H1 (cell line): Measurements from ENCODE around the gene FHAD1. TPM values are rescaled to one million over a fixed set of nuclear protein-coding genes. Genes with fewer than 3 reads are reported as not detected.

ENCODE experiments used
- CBX8 ChIP-seq: fragments of 300-800, 300-1000 bp; sonication (generic); IDR thresholded peaks from 2 replicates; pipeline ENCODE4 v1.7.1; 2016; ENCODE audit warnings: low read depth, low read length, borderline replicate concordance
- CHD1 ChIP-seq: IDR thresholded peaks from 2 replicates; pipeline ENCODE4 v1.6.1; 2012; ENCODE audit warnings: low read depth, low read length, improper control_type of control experiment
- CHD7 ChIP-seq: fragments of 300-600 bp; sonication (generic); IDR thresholded peaks from 2 replicates; pipeline ENCODE4 v1.7.1; 2012; ENCODE audit warnings: low read length, moderate library complexity, mild to moderate bottlenecking, inconsistent platforms; ENCODE audit not compliant: insufficient replicate concordance
- PHF8 ChIP-seq: fragments of 200-600 bp; sonication (generic); conservative IDR thresholded peaks from 2 replicates; pipeline ENCODE4 v1.7.1; 2012; ENCODE audit warnings: low read depth, mild to moderate bottlenecking, inconsistent platforms, low read length, moderate library complexity
- POU5F1 ChIP-seq: IDR thresholded peaks from 2 replicates; pipeline ENCODE4 v1.6.1; 2011; ENCODE audit warnings: low read depth, mild to moderate bottlenecking, low read length, moderate library complexity
- RNF2 ChIP-seq: fragments of 200-900, 300-1000 bp; sonication (generic); IDR thresholded peaks from 2 replicates; pipeline ENCODE4 v1.7.1; 2016; ENCODE audit warnings: borderline replicate concordance, low read depth, mild to moderate bottlenecking, antibody characterized with exemption, low read length; ENCODE audit not compliant: poor library complexity, severe bottlenecking; ENCODE audit errors: missing control alignments
- SIN3A ChIP-seq, 2 experiments: IDR thresholded peaks in 1 of 2; conservative IDR thresholded peaks in 1 of 2; 2 replicates each; pipeline ENCODE4 v1.6.1; 2011 to 2012; ENCODE audit warnings: low read length in 2 of 2, improper control_type of control experiment in 1 of 2, low read depth in 1 of 2, mild to moderate bottlenecking in 1 of 2
- TAF1 ChIP-seq: IDR thresholded peaks from 2 replicates; pipeline ENCODE4 v1.6.1; 2011; ENCODE audit warnings: mild to moderate bottlenecking, low read depth, low read length
- TAF7 ChIP-seq: optimal IDR thresholded peaks from 2 replicates; pipeline ENCODE3; 2011; ENCODE audit warnings: low read depth, mild to moderate bottlenecking, inconsistent platforms, low read length, moderate library complexity, borderline replicate concordance
- TCF12 ChIP-seq: IDR thresholded peaks from 2 replicates; pipeline ENCODE4 v1.6.1; 2011; ENCODE audit warnings: low read depth, mild to moderate bottlenecking, low read length
- polyA plus RNA-seq, 7 experiments: library from polyadenylated mRNA; depleted of rRNA in 3 of 7; stranded (reverse) in 5 of 7; unstranded in 2 of 7; fragments of >200 nt in 5 of 7; fragments of 200-250 nt in 2 of 7; gene quantifications; 1 replicate in 5 of 7; 2 replicates in 1 of 7; 4 replicates in 1 of 7; pipeline versions ENCODE4 v1.2.1 to v1.2.3, GENCODE V29; 2011 to 2013; ENCODE audit warnings: missing spikeins in 2 of 7, mixed read lengths in 2 of 7
- total RNA-seq: library from RNA; stranded (reverse); fragmentation: NEBNext Ultra II Directional; extraction: Animal tissue kit (Norgen Biotek cat#: 25700); gene quantifications from 2 replicates; pipeline ENCODE4 v1.2.1, GENCODE V29; 2021

Gene FHAD1
- total and polyA plus RNA-seq, 2 of the 8 experiments (the other 6 are each of a cell fraction or from before 2014, with no cell fraction given) = 0.39 to 0.69 TPM

- TF ChIP-seq CHD7 (no peak), RNF2 (no peak), CHD1 (no peak), TCF12 (no peak), TAF7 (no peak), CBX8 (no peak), SIN3A (conservative IDR thresholded peaks at IDR 0.05 in 1 of 2, IDR thresholded peaks at IDR 0.05 in 1 of 2; ENCODE audit: low read depth in 1 of 2, low read length in 2 of 2) (no peak), TAF1 (no peak), PHF8 (no peak), POU5F1 (no peak)
Observed at GRCh38 chr1:15345705-15346345, 98.8 kb downstream of the FHAD1 start (continued).
